HepG2 (cell line): ENCODE results near the gene ZIC3. TPM values are rescaled to one million over a fixed set of nuclear protein-coding genes. Genes with fewer than 3 reads are reported as not detected.

ENCODE experiments used
- ATRX ChIP-seq: sonication (generic); formaldehyde crosslinking; IDR thresholded peaks from 2 replicates; pipeline ENCODE4 v1.4.0; 2020; ENCODE audit warnings: missing genetic modification reagents, borderline replicate concordance
- ETS1 ChIP-seq: sonication (generic); formaldehyde crosslinking; IDR thresholded peaks from 2 replicates; pipeline ENCODE4 v1.4.0; 2020; ENCODE audit warnings: missing genetic modification reagents
- HNRNPUL1 ChIP-seq: fragments of 200-400 bp; formaldehyde crosslinking; IDR thresholded peaks from 2 replicates; pipeline ENCODE4 v1.6.1; 2017; ENCODE audit warnings: low read depth, mild to moderate bottlenecking, low read length, moderate library complexity
- RFX5 ChIP-seq: IDR thresholded peaks from 2 replicates; pipeline ENCODE4 v1.6.1; 2011; ENCODE audit warnings: low read depth, low read length, improper control_type of control experiment
- YEATS4 ChIP-seq: sonication (generic); formaldehyde crosslinking; IDR thresholded peaks from 2 replicates; pipeline ENCODE4 v1.4.0; 2020; ENCODE audit warnings: missing genetic modification reagents, borderline replicate concordance
- ZBTB8A ChIP-seq: sonication (generic); formaldehyde crosslinking; IDR thresholded peaks from 2 replicates; pipeline ENCODE4 v1.4.0; 2020; ENCODE audit warnings: mild to moderate bottlenecking, low read depth, missing genetic modification reagents, borderline replicate concordance
- ZNF124 ChIP-seq: sonication (generic); formaldehyde crosslinking; IDR thresholded peaks from 2 replicates; pipeline ENCODE4 v1.4.0; 2020; ENCODE audit warnings: missing genetic modification reagents
- ZNF543 ChIP-seq: sonication (generic); formaldehyde crosslinking; IDR thresholded peaks from 2 replicates; pipeline ENCODE4 v1.4.0; 2020; ENCODE audit warnings: mild to moderate bottlenecking, missing genetic modification reagents
- polyA plus RNA-seq, 8 experiments: library from polyadenylated mRNA; depleted of rRNA in 3 of 8; stranded (reverse) in 7 of 8; unstranded in 1 of 8; fragments of >200 nt; fragmentation: Illumina TruSeq in 4 of 8; extraction: Trizol in 4 of 8; gene quantifications; 2 replicates each; pipeline versions ENCODE4 v1.2.1 to v1.2.3, GENCODE V29; 2011 to 2016; ENCODE audit warnings: low read depth in 4 of 8, missing spikeins in 1 of 8, mixed read lengths in 1 of 8; ENCODE audit not compliant: insufficient read depth in 1 of 8
- small RNA-seq, 3 experiments: library from RNA; depleted of rRNA; stranded (forward); fragments of <200 nt; gene quantifications; one replicate each; pipeline ENCODE3, GENCODE V24; 2012; ENCODE audit warnings: low read depth in 2 of 3, low replicate concordance in 1 of 3; ENCODE audit not compliant: insufficient read length in 3 of 3, insufficient read depth in 2 of 3
- total RNA-seq, 5 experiments: library from RNA; depleted of rRNA; stranded (reverse); fragments of >200 nt; fragmentation: Illumina TruSeq; extraction: Trizol; gene quantifications; 2 replicates each; pipeline ENCODE4 v1.2.3, GENCODE V29; 2016; ENCODE audit warnings: low read depth in 1 of 5
- TF ChIP-seq, protein P1 (sequence below): sonication (generic); formaldehyde crosslinking; IDR thresholded peaks from one replicate; pipeline ENCODE4 v1.5.1; 2020; ENCODE audit warnings: mild to moderate bottlenecking, missing genetic modification reagents; ENCODE audit errors: not compliant biosample characterization
- TF ChIP-seq, protein P2 (sequence below): sonication (generic); formaldehyde crosslinking; IDR thresholded peaks from 2 replicates; pipeline ENCODE4 v1.5.0; 2020; ENCODE audit warnings: missing genetic modification reagents

The ZIC3 gene
- total and polyA plus RNA-seq, 2 of the 13 experiments (the other 11 are each of a cell fraction or from before 2014, with no cell fraction given), result not detected

DNA sequence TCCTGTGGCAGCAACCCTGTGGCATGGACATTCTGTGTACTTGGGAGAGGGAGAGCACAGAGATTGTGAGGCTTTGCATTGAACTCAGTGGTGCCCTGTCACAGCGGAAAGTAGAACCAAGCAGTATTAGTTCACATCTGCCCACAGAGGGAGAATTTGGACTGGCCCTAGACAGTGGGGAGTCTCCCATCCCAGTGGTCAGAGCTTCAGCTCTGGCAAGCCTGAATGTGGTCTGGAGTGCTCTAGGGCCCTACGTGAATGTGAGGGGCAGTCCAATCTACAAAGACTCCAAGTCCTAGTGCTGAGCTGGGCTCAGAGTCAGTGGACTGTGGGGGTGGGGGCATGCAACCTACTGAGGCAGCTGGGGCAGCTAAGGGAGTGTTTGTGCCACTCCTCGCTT is 34.8 kb downstream of the ZIC3 start (continued):
- TF ChIP-seq, protein P1, sequence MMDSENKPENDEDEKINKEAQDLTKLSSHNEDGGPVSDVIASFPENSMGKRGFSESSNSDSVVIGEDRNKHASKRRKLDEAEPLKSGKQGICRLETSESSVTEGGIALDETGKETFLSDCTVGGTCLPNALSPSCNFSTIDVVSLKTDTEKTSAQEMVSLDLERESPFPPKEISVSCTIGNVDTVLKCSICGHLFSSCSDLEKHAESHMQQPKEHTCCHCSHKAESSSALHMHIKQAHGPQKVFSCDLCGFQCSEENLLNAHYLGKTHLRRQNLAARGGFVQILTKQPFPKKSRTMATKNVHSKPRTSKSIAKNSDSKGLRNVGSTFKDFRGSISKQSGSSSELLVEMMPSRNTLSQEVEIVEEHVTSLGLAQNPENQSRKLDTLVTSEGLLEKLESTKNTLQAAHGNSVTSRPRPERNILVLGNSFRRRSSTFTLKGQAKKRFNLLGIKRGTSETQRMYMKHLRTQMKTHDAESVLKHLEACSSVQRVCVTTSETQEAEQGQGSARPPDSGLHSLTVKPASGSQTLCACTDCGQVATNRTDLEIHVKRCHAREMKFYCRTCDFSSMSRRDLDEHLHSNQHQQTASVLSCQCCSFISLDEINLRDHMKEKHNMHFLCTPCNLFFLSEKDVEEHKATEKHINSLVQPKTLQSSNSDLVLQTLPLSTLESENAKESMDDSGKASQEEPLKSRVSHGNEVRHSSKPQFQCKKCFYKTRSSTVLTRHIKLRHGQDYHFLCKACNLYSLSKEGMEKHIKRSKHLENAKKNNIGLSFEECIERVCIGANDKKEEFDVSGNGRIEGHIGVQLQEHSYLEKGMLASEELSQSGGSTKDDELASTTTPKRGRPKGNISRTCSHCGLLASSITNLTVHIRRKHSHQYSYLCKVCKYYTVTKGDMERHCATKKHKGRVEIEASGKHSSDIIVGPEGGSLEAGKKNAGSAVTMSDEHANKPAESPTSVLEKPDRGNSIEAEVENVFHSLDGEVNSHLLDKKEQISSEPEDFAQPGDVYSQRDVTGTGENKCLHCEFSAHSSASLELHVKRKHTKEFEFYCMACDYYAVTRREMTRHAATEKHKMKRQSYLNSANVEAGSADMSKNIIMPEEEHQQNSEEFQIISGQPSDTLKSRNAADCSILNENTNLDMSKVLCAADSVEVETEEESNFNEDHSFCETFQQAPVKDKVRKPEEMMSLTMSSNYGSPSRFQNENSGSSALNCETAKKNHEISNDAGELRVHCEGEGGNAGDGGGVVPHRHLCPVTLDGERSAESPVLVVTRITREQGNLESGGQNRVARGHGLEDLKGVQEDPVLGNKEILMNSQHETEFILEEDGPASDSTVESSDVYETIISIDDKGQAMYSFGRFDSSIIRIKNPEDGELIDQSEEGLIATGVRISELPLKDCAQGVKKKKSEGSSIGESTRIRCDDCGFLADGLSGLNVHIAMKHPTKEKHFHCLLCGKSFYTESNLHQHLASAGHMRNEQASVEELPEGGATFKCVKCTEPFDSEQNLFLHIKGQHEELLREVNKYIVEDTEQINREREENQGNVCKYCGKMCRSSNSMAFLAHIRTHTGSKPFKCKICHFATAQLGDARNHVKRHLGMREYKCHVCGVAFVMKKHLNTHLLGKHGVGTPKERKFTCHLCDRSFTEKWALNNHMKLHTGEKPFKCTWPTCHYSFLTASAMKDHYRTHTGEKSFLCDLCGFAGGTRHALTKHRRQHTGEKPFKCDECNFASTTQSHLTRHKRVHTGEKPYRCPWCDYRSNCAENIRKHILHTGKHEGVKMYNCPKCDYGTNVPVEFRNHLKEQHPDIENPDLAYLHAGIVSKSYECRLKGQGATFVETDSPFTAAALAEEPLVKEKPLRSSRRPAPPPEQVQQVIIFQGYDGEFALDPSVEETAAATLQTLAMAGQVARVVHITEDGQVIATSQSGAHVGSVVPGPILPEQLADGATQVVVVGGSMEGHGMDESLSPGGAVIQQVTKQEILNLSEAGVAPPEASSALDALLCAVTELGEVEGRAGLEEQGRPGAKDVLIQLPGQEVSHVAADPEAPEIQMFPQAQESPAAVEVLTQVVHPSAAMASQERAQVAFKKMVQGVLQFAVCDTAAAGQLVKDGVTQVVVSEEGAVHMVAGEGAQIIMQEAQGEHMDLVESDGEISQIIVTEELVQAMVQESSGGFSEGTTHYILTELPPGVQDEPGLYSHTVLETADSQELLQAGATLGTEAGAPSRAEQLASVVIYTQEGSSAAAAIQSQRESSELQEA (CRISPR knock-in tag), result no peak
- TF ChIP-seq ZNF124 (CRISPR knock-in tag) (no peak), ATRX (CRISPR knock-in tag) (no peak), RFX5 (no peak), ETS1 (CRISPR knock-in tag) (no peak), ZBTB8A (CRISPR knock-in tag) (no peak), YEATS4 (CRISPR knock-in tag) (no peak), HNRNPUL1 (no peak), ZNF543 (CRISPR knock-in tag) (no peak)
- TF ChIP-seq, protein P2, sequence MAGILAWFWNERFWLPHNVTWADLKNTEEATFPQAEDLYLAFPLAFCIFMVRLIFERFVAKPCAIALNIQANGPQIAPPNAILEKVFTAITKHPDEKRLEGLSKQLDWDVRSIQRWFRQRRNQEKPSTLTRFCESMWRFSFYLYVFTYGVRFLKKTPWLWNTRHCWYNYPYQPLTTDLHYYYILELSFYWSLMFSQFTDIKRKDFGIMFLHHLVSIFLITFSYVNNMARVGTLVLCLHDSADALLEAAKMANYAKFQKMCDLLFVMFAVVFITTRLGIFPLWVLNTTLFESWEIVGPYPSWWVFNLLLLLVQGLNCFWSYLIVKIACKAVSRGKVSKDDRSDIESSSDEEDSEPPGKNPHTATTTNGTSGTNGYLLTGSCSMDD (CRISPR knock-in tag), result no peak

Small RNA genes lying within 50 kb of the gene (small RNA-seq; reads per million reads assigned to genes)
- 0 reads per million in 3 experiments for gene RN7SL325P
